CD14-positive monocyte (primary cell): ENCODE results near the gene CATSPER1. TPM values are rescaled to one million over a fixed set of nuclear protein-coding genes. Genes with fewer than 3 reads are reported as not detected.

ENCODE experiments used
- DNase-seq, 3 donors: peaks; one replicate each; pipeline ENCODE4 v3.0.0-alpha.2; 2011 to 2022
- H2AFZ ChIP-seq: 2 replicates; pipeline ENCODE4 v1.6.0; 2012; ENCODE audit warnings: mild to moderate bottlenecking, low read depth, low read length, inconsistent platforms; ENCODE audit not compliant: insufficient read depth, poor library complexity, severe bottlenecking
- H3K27ac ChIP-seq, 2 donors: 1 replicate in 1 of 2; 2 replicates in 1 of 2; pipeline ENCODE4 v1.5.1; 2012 to 2013; ENCODE audit warnings: low read length in 2 of 2, control low read depth in 1 of 2, inconsistent platforms in 1 of 2, low read depth in 1 of 2, mild to moderate bottlenecking in 1 of 2
- H3K27me3 ChIP-seq, 2 donors: one replicate each; pipeline versions ENCODE4 v1.6.0 to v1.6.1; 2011 to 2013; ENCODE audit warnings: low read length in 2 of 2; ENCODE audit not compliant: control insufficient read depth in 2 of 2, insufficient read depth in 2 of 2
- H3K36me3 ChIP-seq, 2 donors: replicated peaks in 1 of 2; 1 replicate in 1 of 2; 2 replicates in 1 of 2; pipeline versions ENCODE4 v1.5.1 to v1.6.1; 2012 to 2013; ENCODE audit warnings: low read length in 2 of 2, control low read depth in 1 of 2, inconsistent platforms in 1 of 2, mild to moderate bottlenecking in 1 of 2; ENCODE audit not compliant: insufficient read depth in 2 of 2, control insufficient read depth in 1 of 2
- H3K4me1 ChIP-seq, 2 donors: 1 replicate in 1 of 2; 2 replicates in 1 of 2; pipeline versions ENCODE4 v1.5.1 to v1.6.1; 2012 to 2013; ENCODE audit warnings: low read length in 2 of 2, control low read depth in 1 of 2, inconsistent platforms in 1 of 2, mild to moderate bottlenecking in 1 of 2, moderate library complexity in 1 of 2; ENCODE audit not compliant: insufficient read depth in 2 of 2, control insufficient read depth in 1 of 2
- H3K4me2 ChIP-seq: replicated peaks from 2 replicates; pipeline ENCODE3; 2012; ENCODE audit warnings: low read length, moderate library complexity, mild to moderate bottlenecking; ENCODE audit not compliant: poor library complexity, severe bottlenecking; ENCODE audit errors: extremely low read depth
- H3K4me3 ChIP-seq, 3 experiments: fragments of 200-600 bp in 1 of 3; sonication (generic) in 1 of 3; replicated peaks in 1 of 3; 1 replicate in 2 of 3; 2 replicates in 1 of 3; pipeline ENCODE4 v1.5.1; 2011 to 2013; ENCODE audit warnings: low read length in 3 of 3, mild to moderate bottlenecking in 3 of 3, control low read depth in 2 of 3, low read depth in 2 of 3, inconsistent platforms in 1 of 3, moderate library complexity in 1 of 3
- H3K79me2 ChIP-seq: 2 replicates; pipeline ENCODE4 v1.6.0; 2012; ENCODE audit warnings: mild to moderate bottlenecking, control low read depth, inconsistent platforms, low read length, moderate library complexity; ENCODE audit not compliant: insufficient read depth
- H3K9ac ChIP-seq: 2 replicates; pipeline ENCODE4 v1.6.0; 2017; ENCODE audit warnings: low read length, mild to moderate bottlenecking; ENCODE audit not compliant: insufficient read depth, poor library complexity, severe bottlenecking
- H3K9me3 ChIP-seq, 2 donors: replicated peaks in 1 of 2; 1 replicate in 1 of 2; 2 replicates in 1 of 2; pipeline versions ENCODE4 v1.5.1 to v1.6.1; 2012 to 2013; ENCODE audit warnings: low read length in 2 of 2, control low read depth in 1 of 2; ENCODE audit not compliant: control insufficient read depth in 1 of 2, insufficient read depth in 1 of 2
- H4K20me1 ChIP-seq: 2 replicates; pipeline ENCODE4 v1.6.0; 2012; ENCODE audit warnings: mild to moderate bottlenecking, low read length, control low read depth, moderate library complexity; ENCODE audit not compliant: insufficient read depth
- H3K27ac Mint-ChIP-seq, 7 donors: one replicate each; pipeline ENCODE4 v1.8.0; 2020; ENCODE audit warnings: mild to moderate bottlenecking in 7 of 7, mixed read lengths in 7 of 7, moderate library complexity in 6 of 7, inconsistent platforms in 2 of 7
- H3K27me3 Mint-ChIP-seq, 3 donors: one replicate each; pipeline ENCODE4 v1.8.0; 2021 to 2022; ENCODE audit warnings: low read depth in 3 of 3, mild to moderate bottlenecking in 3 of 3, mixed read lengths in 3 of 3, moderate library complexity in 3 of 3, inconsistent platforms in 1 of 3
- H3K36me3 Mint-ChIP-seq, 2 donors: one replicate each; pipeline ENCODE4 v1.8.0; 2020; ENCODE audit warnings: mixed read lengths in 2 of 2, inconsistent platforms in 1 of 2, mild to moderate bottlenecking in 1 of 2
- H3K4me1 Mint-ChIP-seq: one replicate; pipeline ENCODE4 v1.8.0; 2020; ENCODE audit warnings: mild to moderate bottlenecking, mixed read lengths
- H3K4me3 Mint-ChIP-seq, 2 donors: one replicate each; pipeline ENCODE4 v1.8.0; 2020; ENCODE audit warnings: mild to moderate bottlenecking in 2 of 2, mixed read lengths in 2 of 2, moderate library complexity in 1 of 2
- H3K9me3 Mint-ChIP-seq, 7 donors: one replicate each; pipeline ENCODE4 v1.8.0; 2020 to 2022; ENCODE audit warnings: mixed read lengths in 7 of 7, mild to moderate bottlenecking in 6 of 7, moderate library complexity in 6 of 7, inconsistent platforms in 2 of 7
- WGBS: methylation state at CpG from one replicate; pipeline ENCODE4 v1.1.5; 2013; ENCODE audit warnings: missing lambda C conversion rate; ENCODE audit not compliant: insufficient coverage; 5-methylcytosine and 5-hydroxymethylcytosine counted together
- intact Hi-C, 2 donors: fragments of 100-400 bp; cut with micrococcal nuclease; formaldehyde crosslinking; loops; one replicate each; pipeline versions ENCODE4 v1.15.0 to v1.15.1; 2023
- polyA plus RNA-seq, 3 donors: library from polyadenylated mRNA; depleted of rRNA in 1 of 3; unstranded in 2 of 3; stranded (reverse) in 1 of 3; fragments of 300-500 nt in 2 of 3; fragments of >200 nt in 1 of 3; fragmentation: Illumina TruSeq in 2 of 3; gene quantifications; 1 replicate in 2 of 3; 2 replicates in 1 of 3; pipeline ENCODE4 v1.2.3, GENCODE V29; 2012 to 2021
- TF ChIP-seq, protein P1 (sequence below): fragments of 200-600 bp; IDR thresholded peaks from one replicate; pipeline ENCODE4 v1.8.0; 2022; ENCODE audit warnings: antibody characterized with exemption, mild to moderate bottlenecking

Gene CATSPER1
- polyA plus RNA-seq, 3 donors, result 15.4 to 24.1 (median 22.0) TPM

GRCh38 chr11:66001942-66002647 lies 24.2 kb downstream of the CATSPER1 start, which contains the start of the genes BANF1 and EIF1AD:
BANF1 (plus strand) TSS chr11:66002503; CDS start chr11:66003251, 748 bp downstream.
EIF1AD (minus strand) TSS chr11:66002157; CDS start chr11:66000389, 1,768 bp downstream.
- intact Hi-C loops, result loop anchor here (2.0 to 5.0 kb wide), 3 partner anchors 21 to 40 kb away; partner anchors contain the start of gene SART1 (in 1 of the 2)
- no peaks in the 10 kb centered on the region for H3K27me3 ChIP-seq
- H3K27ac ChIP-seq, result peak within 1 kb of the TSS; percentile 92 to 95
- peak within 1 kb of the TSS; percentile 97 to 98 for H3K4me3 Mint-ChIP-seq
- peak within 1 kb of the TSS; percentile 86 for H3K9ac ChIP-seq
- H3K36me3 Mint-ChIP-seq, result peaks cover 42 to 64% of the 10 kb centered on the region in 2 donors
- TF ChIP-seq, protein P1, sequence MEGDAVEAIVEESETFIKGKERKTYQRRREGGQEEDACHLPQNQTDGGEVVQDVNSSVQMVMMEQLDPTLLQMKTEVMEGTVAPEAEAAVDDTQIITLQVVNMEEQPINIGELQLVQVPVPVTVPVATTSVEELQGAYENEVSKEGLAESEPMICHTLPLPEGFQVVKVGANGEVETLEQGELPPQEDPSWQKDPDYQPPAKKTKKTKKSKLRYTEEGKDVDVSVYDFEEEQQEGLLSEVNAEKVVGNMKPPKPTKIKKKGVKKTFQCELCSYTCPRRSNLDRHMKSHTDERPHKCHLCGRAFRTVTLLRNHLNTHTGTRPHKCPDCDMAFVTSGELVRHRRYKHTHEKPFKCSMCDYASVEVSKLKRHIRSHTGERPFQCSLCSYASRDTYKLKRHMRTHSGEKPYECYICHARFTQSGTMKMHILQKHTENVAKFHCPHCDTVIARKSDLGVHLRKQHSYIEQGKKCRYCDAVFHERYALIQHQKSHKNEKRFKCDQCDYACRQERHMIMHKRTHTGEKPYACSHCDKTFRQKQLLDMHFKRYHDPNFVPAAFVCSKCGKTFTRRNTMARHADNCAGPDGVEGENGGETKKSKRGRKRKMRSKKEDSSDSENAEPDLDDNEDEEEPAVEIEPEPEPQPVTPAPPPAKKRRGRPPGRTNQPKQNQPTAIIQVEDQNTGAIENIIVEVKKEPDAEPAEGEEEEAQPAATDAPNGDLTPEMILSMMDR, result no peak
- H2AFZ ChIP-seq, result peak within 1 kb of the TSS; percentile 93
- H3K27me3 Mint-ChIP-seq, result no peaks in the 10 kb centered on the region
- H3K4me1 Mint-ChIP-seq, result peaks cover 18% of the 10 kb centered on the region
- no peaks in the 10 kb centered on the region for H3K9me3 Mint-ChIP-seq
- DNase-seq, result peak; percentile 91 to 97 (median 95)
- H3K4me2 ChIP-seq, result peak within 1 kb of the TSS; percentile 89
- peak within 1 kb of the TSS; percentile 62 to 97 (median 95) for H3K4me3 ChIP-seq
- H3K9me3 ChIP-seq, result no peaks in the 10 kb centered on the region
- 0% methylated on average over 55 of the region's 55 CpGs for WGBS
- peak within 1 kb of the TSS; percentile 98 to 100 (median 100) for H3K27ac Mint-ChIP-seq
- peaks cover 16 to 27% of the 10 kb centered on the region in 2 donors for H3K4me1 ChIP-seq
- peaks cover 34% of the 10 kb centered on the region for H4K20me1 ChIP-seq
- peaks cover 45% of the 10 kb centered on the region for H3K79me2 ChIP-seq
- H3K36me3 ChIP-seq, result peaks cover 40 to 60% of the 10 kb centered on the region in 2 donors

GRCh38 chr11:65997286-65997685 lies 29.0 kb downstream of the CATSPER1 start:
- peaks cover 38 to 57% of the 10 kb centered on the region in 2 donors for H3K36me3 Mint-ChIP-seq
- H3K4me1 Mint-ChIP-seq, result peaks cover 10% of the 10 kb centered on the region
- H2AFZ ChIP-seq, result no peak overlapping the region
- DNase-seq, result no peak
- no peak overlapping the region for H3K4me2 ChIP-seq
- TF ChIP-seq, protein P1, result no peak
- H3K9ac ChIP-seq, result no peak overlapping the region
- peaks cover 30% of the 10 kb centered on the region for H4K20me1 ChIP-seq
- peaks cover 7 to 16% of the 10 kb centered on the region in 2 donors for H3K4me1 ChIP-seq
- WGBS, result 95% methylated on average over 2 of the region's 2 CpGs
- intact Hi-C loops, result loop anchor here in 1 of 2 donors (10.0 kb wide), 1 partner anchor 372 kb away; no protein-coding TSS in a partner anchor
- no peaks in the 10 kb centered on the region for H3K27me3 Mint-ChIP-seq
- H3K4me3 ChIP-seq, result no peak overlapping the region
- H3K27ac ChIP-seq, result no peak overlapping the region
- no peak overlapping the region for H3K4me3 Mint-ChIP-seq
- peaks cover 28% of the 10 kb centered on the region for H3K79me2 ChIP-seq
- no peaks in the 10 kb centered on the region for H3K9me3 ChIP-seq
- H3K36me3 ChIP-seq, result peaks cover 32 to 47% of the 10 kb centered on the region in 2 donors
- H3K9me3 Mint-ChIP-seq, result no peaks in the 10 kb centered on the region
- no peaks in the 10 kb centered on the region for H3K27me3 ChIP-seq
- peak overlapping the region in 2 of 7 donors; percentile 9 to 27 for H3K27ac Mint-ChIP-seq
